Endodermal cell (in vitro differentiated cells): ENCODE measurements around the gene MTIF3. TPM values are rescaled to one million over a fixed set of nuclear protein-coding genes. Genes with fewer than 3 reads are reported as not detected.

ENCODE experiments used
- DNase-seq: peaks from one replicate; pipeline ENCODE4 v3.0.0-alpha.2; 2017
- H3K27ac ChIP-seq: 2 replicates; pipeline ENCODE4 v1.5.1; 2013; ENCODE audit warnings: mild to moderate bottlenecking, low read depth, low read length, moderate library complexity
- H3K27me3 ChIP-seq: 2 replicates; pipeline ENCODE4 v1.6.1; 2013; ENCODE audit warnings: mild to moderate bottlenecking, low read length, moderate library complexity; ENCODE audit not compliant: insufficient read depth, control insufficient read depth, poor library complexity, severe bottlenecking
- H3K36me3 ChIP-seq: 2 replicates; pipeline ENCODE4 v1.7.0; 2013; ENCODE audit warnings: mild to moderate bottlenecking, low read length, moderate library complexity; ENCODE audit not compliant: control insufficient read depth, insufficient read depth
- H3K4me1 ChIP-seq: one replicate; pipeline ENCODE4 v1.7.0; 2013; ENCODE audit warnings: low read length; ENCODE audit not compliant: control insufficient read depth, insufficient read depth
- H3K4me3 ChIP-seq: 2 replicates; pipeline ENCODE4 v1.5.1; 2013; ENCODE audit warnings: mild to moderate bottlenecking, low read length, moderate library complexity
- H3K9ac ChIP-seq: 2 replicates; pipeline ENCODE4 v1.6.1; 2013; ENCODE audit warnings: mild to moderate bottlenecking, low read length, moderate library complexity; ENCODE audit not compliant: poor library complexity, severe bottlenecking; ENCODE audit errors: extremely low read depth
- H3K9me3 ChIP-seq: 2 replicates; pipeline ENCODE4 v1.6.1; 2013; ENCODE audit warnings: mild to moderate bottlenecking, low read length, moderate library complexity; ENCODE audit not compliant: control insufficient read depth
- H3K27ac Mint-ChIP-seq: 2 replicates; pipeline ENCODE4 v1.8.0; 2020; ENCODE audit warnings: mixed read lengths
- H3K27me3 Mint-ChIP-seq: 2 replicates; pipeline ENCODE4 v1.8.0; 2021; ENCODE audit warnings: mild to moderate bottlenecking, mixed read lengths; ENCODE audit not compliant: insufficient read depth
- H3K36me3 Mint-ChIP-seq: 2 replicates; pipeline ENCODE4 v1.8.0; 2020; ENCODE audit warnings: low read depth, mixed read lengths
- H3K4me1 Mint-ChIP-seq: 2 replicates; pipeline ENCODE4 v1.8.0; 2020; ENCODE audit warnings: mixed read lengths
- H3K4me3 Mint-ChIP-seq: 2 replicates; pipeline ENCODE4 v1.8.0; 2020; ENCODE audit warnings: mild to moderate bottlenecking, moderate library complexity, mixed read lengths
- H3K9me3 Mint-ChIP-seq: 2 replicates; pipeline ENCODE4 v1.8.0; 2020; ENCODE audit warnings: mild to moderate bottlenecking, mixed read lengths
- WGBS, 2 experiments: methylation state at CpG; one replicate each; pipeline versions ENCODE4 v1.1.5 to v1.1.7; 2013; ENCODE audit warnings: missing lambda C conversion rate in 2 of 2, mixed read lengths in 1 of 2; ENCODE audit not compliant: insufficient coverage in 1 of 2, insufficient read length in 1 of 2; 5-methylcytosine and 5-hydroxymethylcytosine counted together
- total RNA-seq, 2 donors: library from RNA; stranded (reverse); fragmentation: NEBNext Ultra II Directional in 1 of 2; extraction: Animal tissue kit (Norgen Biotek cat#: 25700) in 1 of 2; gene quantifications; 2 replicates in 1 of 2; 3 replicates in 1 of 2; pipeline ENCODE4 v1.2.1, GENCODE V29; 2021
- TF ChIP-seq, protein P1 (sequence below): fragments of 200-600 bp; sonication (generic); conservative IDR thresholded peaks from 2 replicates; pipeline ENCODE4 v1.5.0; 2021; ENCODE audit warnings: antibody characterized with exemption, mild to moderate bottlenecking

The MTIF3 gene
- total RNA-seq, 2 donors from 2014 or later, result 35.0 to 46.8 TPM

DNA sequence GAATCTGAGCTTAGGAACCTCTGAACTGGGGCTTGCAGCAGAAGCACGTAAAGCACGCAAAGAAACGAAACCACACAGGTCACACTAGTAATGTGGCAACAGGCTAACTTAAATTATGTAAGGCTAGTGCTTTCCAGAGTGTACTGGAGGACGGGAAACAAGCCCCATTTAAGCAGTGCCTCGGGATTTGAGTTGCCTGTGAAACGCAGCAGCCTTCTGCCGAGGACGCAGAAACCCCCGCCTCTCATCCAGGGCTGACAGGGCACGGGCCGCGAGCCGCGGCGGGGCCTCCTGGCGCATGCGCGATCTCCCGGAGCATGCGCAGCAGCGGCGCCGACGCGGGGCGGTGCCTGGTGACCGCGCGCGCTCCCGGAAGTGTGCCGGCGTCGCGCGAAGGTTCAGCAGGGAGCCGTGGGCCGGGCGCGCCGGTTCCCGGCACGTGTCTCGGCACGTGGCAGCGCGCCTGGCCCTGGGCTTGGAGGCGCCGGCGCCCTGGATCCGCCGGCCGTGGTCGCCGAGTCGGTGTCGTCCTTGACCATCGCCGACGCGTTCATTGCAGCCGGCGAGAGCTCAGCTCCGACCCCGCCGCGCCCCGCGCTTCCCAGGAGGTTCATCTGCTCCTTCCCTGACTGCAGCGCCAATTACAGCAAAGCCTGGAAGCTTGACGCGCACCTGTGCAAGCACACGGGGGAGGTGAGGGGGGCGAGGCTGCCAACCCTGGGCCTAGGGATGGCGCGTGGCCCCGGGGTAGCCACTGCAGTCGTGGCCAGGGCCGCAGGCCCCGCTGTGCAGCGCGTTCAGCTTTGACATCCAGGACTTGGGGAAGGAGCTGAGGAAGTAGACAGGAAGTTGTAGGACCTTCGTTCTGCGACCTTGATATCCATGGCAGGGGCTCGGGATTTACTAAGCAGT is 25.9 kb downstream of the MTIF3 start, which contains the start of gene GTF3A:
Gene GTF3A (plus strand): TSS at position 374 of the 912 bp plus-strand sequence.
- no peaks in the 10 kb centered on the region for H3K4me1 ChIP-seq
- H3K4me3 ChIP-seq, result peak within 1 kb of the TSS; percentile 87
- peaks cover 9% of the 10 kb centered on the region for H3K27me3 ChIP-seq
- peaks cover 22% of the 10 kb centered on the region for H3K27me3 Mint-ChIP-seq
- no peak within 1 kb of the TSS for H3K27ac ChIP-seq
- DNase-seq, result peak; percentile 92
- no peaks in the 10 kb centered on the region for H3K9me3 ChIP-seq
- TF ChIP-seq, protein P1, sequence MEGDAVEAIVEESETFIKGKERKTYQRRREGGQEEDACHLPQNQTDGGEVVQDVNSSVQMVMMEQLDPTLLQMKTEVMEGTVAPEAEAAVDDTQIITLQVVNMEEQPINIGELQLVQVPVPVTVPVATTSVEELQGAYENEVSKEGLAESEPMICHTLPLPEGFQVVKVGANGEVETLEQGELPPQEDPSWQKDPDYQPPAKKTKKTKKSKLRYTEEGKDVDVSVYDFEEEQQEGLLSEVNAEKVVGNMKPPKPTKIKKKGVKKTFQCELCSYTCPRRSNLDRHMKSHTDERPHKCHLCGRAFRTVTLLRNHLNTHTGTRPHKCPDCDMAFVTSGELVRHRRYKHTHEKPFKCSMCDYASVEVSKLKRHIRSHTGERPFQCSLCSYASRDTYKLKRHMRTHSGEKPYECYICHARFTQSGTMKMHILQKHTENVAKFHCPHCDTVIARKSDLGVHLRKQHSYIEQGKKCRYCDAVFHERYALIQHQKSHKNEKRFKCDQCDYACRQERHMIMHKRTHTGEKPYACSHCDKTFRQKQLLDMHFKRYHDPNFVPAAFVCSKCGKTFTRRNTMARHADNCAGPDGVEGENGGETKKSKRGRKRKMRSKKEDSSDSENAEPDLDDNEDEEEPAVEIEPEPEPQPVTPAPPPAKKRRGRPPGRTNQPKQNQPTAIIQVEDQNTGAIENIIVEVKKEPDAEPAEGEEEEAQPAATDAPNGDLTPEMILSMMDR, result no peak
- peaks cover 20% of the 10 kb centered on the region for H3K4me1 Mint-ChIP-seq
- H3K9ac ChIP-seq, result peak within 1 kb of the TSS; percentile 44
- peak within 1 kb of the TSS; percentile 65 for H3K4me3 Mint-ChIP-seq
- WGBS, 2 experiments, result 2 to 6% methylated on average over 16 to 85 of the region's 85 CpGs
- peak within 1 kb of the TSS; percentile 75 for H3K27ac Mint-ChIP-seq
- peaks cover 8% of the 10 kb centered on the region for H3K36me3 ChIP-seq
- H3K36me3 Mint-ChIP-seq, result peaks cover 5% of the 10 kb centered on the region
- H3K9me3 Mint-ChIP-seq, result no peaks in the 10 kb centered on the region

- H3K27ac ChIP-seq, result no peak overlapping the region
- peaks cover 9% of the 10 kb centered on the region for H3K27me3 ChIP-seq
- H3K4me3 ChIP-seq, result no peak overlapping the region
- no peaks in the 10 kb centered on the region for H3K36me3 ChIP-seq
- H3K4me3 Mint-ChIP-seq, result peak overlapping the region; percentile 65
- TF ChIP-seq, protein P1, result no peak
- no peaks in the 10 kb centered on the region for H3K9me3 ChIP-seq
- H3K9me3 Mint-ChIP-seq, result no peaks in the 10 kb centered on the region
- H3K27me3 Mint-ChIP-seq, result peaks cover 22% of the 10 kb centered on the region
- peaks cover 3% of the 10 kb centered on the region for H3K36me3 Mint-ChIP-seq
- H3K9ac ChIP-seq, result no peak overlapping the region
- no peak overlapping the region for H3K27ac Mint-ChIP-seq
- peaks cover 20% of the 10 kb centered on the region for H3K4me1 Mint-ChIP-seq
- no peak for DNase-seq
- 96 to 97% methylated on average over 7 of the region's 7 CpGs for WGBS, 2 experiments
- H3K4me1 ChIP-seq, result no peaks in the 10 kb centered on the region
Observed at GRCh38 chr13:27423333-27423732, 27.0 kb downstream of the MTIF3 start.

GRCh38 chr13:27421101-27421871 is 29.1 kb downstream of the MTIF3 start:
- Mint-ChIP-seq H3K27me3 (peaks cover 22% of the 10 kb centered on the region), H3K36me3 (no peaks in the 10 kb centered on the region), H3K4me3 (no peak overlapping the region), H3K4me1 (peaks cover 12% of the 10 kb centered on the region), H3K27ac (no peak overlapping the region), H3K9me3 (no peaks in the 10 kb centered on the region)
- Histone ChIP-seq H3K9me3 (no peaks in the 10 kb centered on the region), H3K27me3 (peaks cover 9% of the 10 kb centered on the region), H3K4me1 (no peaks in the 10 kb centered on the region), H3K27ac (no peak overlapping the region), H3K9ac (no peak overlapping the region), H3K4me3 (no peak overlapping the region), H3K36me3 (no peaks in the 10 kb centered on the region)
- TF ChIP-seq, protein P1, result no peak
- no peak for DNase-seq
- 82 to 84% methylated on average over 5 to 8 of the region's 8 CpGs for WGBS, 2 experiments
